ENCODE measurements around the gene MOCS1. TPM values are rescaled to one million over a fixed set of nuclear protein-coding genes. Genes with fewer than 3 reads are reported as not detected.

MOCS1 gene
- total and polyA plus RNA-seq, 9 of the 15 experiments (the other 6 are each of a cell fraction or from before 2014, with no cell fraction given) = 0.69 to 12.7 (median 8.7) TPM

GRCh38 chr6:39908838-39909583 is 25.3 kb downstream of the MOCS1 start (continued):
- no peak for TF ChIP-seq ZBTB2 (IDR thresholded peaks at IDR 0.05)
- no peak for TF ChIP-seq SMAD1 (IDR thresholded peaks at IDR 0.05; ENCODE audit: low read depth, low read length, partially characterized antibody)

- Histone ChIP-seq H3K79me2 (ENCODE audit: control insufficient read depth, insufficient read depth, low read length) (no peaks in the 10 kb centered on the region), H3K9me3 (replicated peaks; ENCODE audit: control insufficient read depth, insufficient read depth, low read depth, low read length) (no peaks in the 10 kb centered on the region), H3K4me2 (ENCODE audit: insufficient read depth, low read length) (no peak overlapping the region), H3K27me3 (ENCODE audit: control insufficient read depth in 2 of 2, insufficient read depth in 2 of 2, low read length in 2 of 2) (peaks cover 0 to 25% of the 10 kb centered on the region in 2 experiments; a peak in 2 of 5 replicates), H3K9ac (ENCODE audit: insufficient read depth in 1 of 2, low read depth in 2 of 2, low read length in 2 of 2) (no peak overlapping the region), H3K4me1 (replicated peaks in 1 of 2; ENCODE audit: control insufficient read depth in 2 of 2, insufficient read depth in 2 of 2, low read length in 2 of 2) (peaks cover 0 to 4% of the 10 kb centered on the region in 2 experiments; a peak in 1 of 5 replicates), H2AFZ (ENCODE audit: low read depth, low read length) (no peak overlapping the region), H3K27ac (ENCODE audit: extremely low read depth, low read depth, low read length) (no peak overlapping the region), H4K20me1 (replicated peaks; ENCODE audit: control insufficient read depth, insufficient read depth, low read length) (no peaks in the 10 kb centered on the region), H3K36me3 (ENCODE audit: control insufficient read depth, insufficient read depth, low read length) (no peaks in the 10 kb centered on the region), H3K9me1 (ENCODE audit: control insufficient read depth, insufficient read depth, low read length) (no peaks in the 10 kb centered on the region), H3K4me3 (no peak overlapping the region)
- in situ Hi-C loops (cut with MboI) = no loop called here
- POLR2A ChIA-PET = no interaction called here
- intact Hi-C loops (cut with micrococcal nuclease) = no loop called here
- no TSS peak for BruUV-seq (replicated peaks)
- ATAC-seq = no peak
- DNase-seq (ENCODE audit: extremely low read depth in 1 of 4, low spot score in 3 of 4) = no peak
- WGBS (ENCODE audit: insufficient coverage, low coverage, missing lambda C conversion rate) = 13% methylated on average over 5 of the region's 5 CpGs
- FAIRE-seq = no peak
- CTCF ChIA-PET (ENCODE audit: low intra/inter-chr PET ratio) = no interaction called here
- TF ChIP-seq SIX5 (IDR thresholded peaks at IDR 0.05; ENCODE audit: borderline replicate concordance in 1 of 2, insufficient read depth in 1 of 2, low read depth in 1 of 2, low read length in 2 of 2) = no peak
- no peak for TF ChIP-seq RUNX1 (IDR thresholded peaks at IDR 0.05; ENCODE audit: low read depth)
- TF ChIP-seq GTF2A2 (tag; IDR thresholded peaks at IDR 0.05) = no peak
- TF ChIP-seq CBFB (CRISPR knock-in tag; IDR thresholded peaks at IDR 0.05) = no peak
- no peak for TF ChIP-seq ZBTB8A (IDR thresholded peaks at IDR 0.05; ENCODE audit: partially characterized antibody)
- no peak for TF ChIP-seq DEAF1 (CRISPR knock-in tag; IDR thresholded peaks at IDR 0.05)
- no peak for TF ChIP-seq FOXP1 (CRISPR knock-in tag; IDR thresholded peaks at IDR 0.05)
- no peak for TF ChIP-seq ZNF124 (CRISPR knock-in tag; IDR thresholded peaks at IDR 0.05)
- no peak for TF ChIP-seq EP400 (IDR thresholded peaks at IDR 0.05)
Observed at GRCh38 chr6:39907871-39908575, 26.2 kb downstream of the MOCS1 start.
